Activated T-cell treated with anti-CD3 and anti-CD28 coated beads, Interleukin-2, amount 50 U/mL, for 72 hours (primary cell): ENCODE data around the gene PHF3. TPM values are rescaled to one million over a fixed set of nuclear protein-coding genes. Genes with fewer than 3 reads are reported as not detected.

Experiments
- ATAC-seq, 2 donors: fragments of 150-1000 bp; cut with Tn5 transposase; replicated peaks in 1 of 2; 2 replicates each; pipeline ENCODE4 v1.10.0; 2021; ENCODE audit warnings: moderate library complexity in 2 of 2, mild to moderate bottlenecking in 1 of 2
- DNase-seq, 2 donors: peaks; one replicate each; pipeline ENCODE4 v3.0.0; 2021 to 2022; ENCODE audit warnings: mixed read lengths in 1 of 2
- H3K27ac Mint-ChIP-seq: one replicate; pipeline ENCODE4 v1.8.0; 2022; ENCODE audit warnings: mild to moderate bottlenecking, moderate library complexity, mixed read lengths
- H3K27me3 Mint-ChIP-seq: one replicate; pipeline ENCODE4 v1.8.0; 2022; ENCODE audit warnings: low read depth, mixed read lengths
- H3K36me3 Mint-ChIP-seq, 2 donors: one replicate each; pipeline ENCODE4 v1.8.0; 2022; ENCODE audit warnings: mixed read lengths in 2 of 2, mild to moderate bottlenecking in 1 of 2; ENCODE audit not compliant: insufficient read depth in 2 of 2
- H3K4me1 Mint-ChIP-seq: one replicate; pipeline ENCODE4 v1.8.0; 2022; ENCODE audit warnings: low read depth, mixed read lengths
- H3K4me3 Mint-ChIP-seq, 2 donors: one replicate each; pipeline ENCODE4 v1.8.0; 2022; ENCODE audit warnings: mild to moderate bottlenecking in 2 of 2, mixed read lengths in 2 of 2, moderate library complexity in 2 of 2
- H3K9me3 Mint-ChIP-seq, 2 donors: one replicate each; pipeline ENCODE4 v1.8.0; 2022; ENCODE audit warnings: mixed read lengths in 2 of 2
- total RNA-seq, 2 donors: library from RNA; stranded (reverse); gene quantifications; one replicate each; pipeline ENCODE4 v1.2.3, GENCODE V29; 2022

The PHF3 gene, protein sequence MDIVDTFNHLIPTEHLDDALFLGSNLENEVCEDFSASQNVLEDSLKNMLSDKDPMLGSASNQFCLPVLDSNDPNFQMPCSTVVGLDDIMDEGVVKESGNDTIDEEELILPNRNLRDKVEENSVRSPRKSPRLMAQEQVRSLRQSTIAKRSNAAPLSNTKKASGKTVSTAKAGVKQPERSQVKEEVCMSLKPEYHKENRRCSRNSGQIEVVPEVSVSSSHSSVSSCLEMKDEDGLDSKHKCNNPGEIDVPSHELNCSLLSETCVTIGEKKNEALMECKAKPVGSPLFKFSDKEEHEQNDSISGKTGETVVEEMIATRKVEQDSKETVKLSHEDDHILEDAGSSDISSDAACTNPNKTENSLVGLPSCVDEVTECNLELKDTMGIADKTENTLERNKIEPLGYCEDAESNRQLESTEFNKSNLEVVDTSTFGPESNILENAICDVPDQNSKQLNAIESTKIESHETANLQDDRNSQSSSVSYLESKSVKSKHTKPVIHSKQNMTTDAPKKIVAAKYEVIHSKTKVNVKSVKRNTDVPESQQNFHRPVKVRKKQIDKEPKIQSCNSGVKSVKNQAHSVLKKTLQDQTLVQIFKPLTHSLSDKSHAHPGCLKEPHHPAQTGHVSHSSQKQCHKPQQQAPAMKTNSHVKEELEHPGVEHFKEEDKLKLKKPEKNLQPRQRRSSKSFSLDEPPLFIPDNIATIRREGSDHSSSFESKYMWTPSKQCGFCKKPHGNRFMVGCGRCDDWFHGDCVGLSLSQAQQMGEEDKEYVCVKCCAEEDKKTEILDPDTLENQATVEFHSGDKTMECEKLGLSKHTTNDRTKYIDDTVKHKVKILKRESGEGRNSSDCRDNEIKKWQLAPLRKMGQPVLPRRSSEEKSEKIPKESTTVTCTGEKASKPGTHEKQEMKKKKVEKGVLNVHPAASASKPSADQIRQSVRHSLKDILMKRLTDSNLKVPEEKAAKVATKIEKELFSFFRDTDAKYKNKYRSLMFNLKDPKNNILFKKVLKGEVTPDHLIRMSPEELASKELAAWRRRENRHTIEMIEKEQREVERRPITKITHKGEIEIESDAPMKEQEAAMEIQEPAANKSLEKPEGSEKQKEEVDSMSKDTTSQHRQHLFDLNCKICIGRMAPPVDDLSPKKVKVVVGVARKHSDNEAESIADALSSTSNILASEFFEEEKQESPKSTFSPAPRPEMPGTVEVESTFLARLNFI (N-terminal part only)
- 10 to 100 TPM; 69.7 to 72.6 TPM for total RNA-seq

DNA sequence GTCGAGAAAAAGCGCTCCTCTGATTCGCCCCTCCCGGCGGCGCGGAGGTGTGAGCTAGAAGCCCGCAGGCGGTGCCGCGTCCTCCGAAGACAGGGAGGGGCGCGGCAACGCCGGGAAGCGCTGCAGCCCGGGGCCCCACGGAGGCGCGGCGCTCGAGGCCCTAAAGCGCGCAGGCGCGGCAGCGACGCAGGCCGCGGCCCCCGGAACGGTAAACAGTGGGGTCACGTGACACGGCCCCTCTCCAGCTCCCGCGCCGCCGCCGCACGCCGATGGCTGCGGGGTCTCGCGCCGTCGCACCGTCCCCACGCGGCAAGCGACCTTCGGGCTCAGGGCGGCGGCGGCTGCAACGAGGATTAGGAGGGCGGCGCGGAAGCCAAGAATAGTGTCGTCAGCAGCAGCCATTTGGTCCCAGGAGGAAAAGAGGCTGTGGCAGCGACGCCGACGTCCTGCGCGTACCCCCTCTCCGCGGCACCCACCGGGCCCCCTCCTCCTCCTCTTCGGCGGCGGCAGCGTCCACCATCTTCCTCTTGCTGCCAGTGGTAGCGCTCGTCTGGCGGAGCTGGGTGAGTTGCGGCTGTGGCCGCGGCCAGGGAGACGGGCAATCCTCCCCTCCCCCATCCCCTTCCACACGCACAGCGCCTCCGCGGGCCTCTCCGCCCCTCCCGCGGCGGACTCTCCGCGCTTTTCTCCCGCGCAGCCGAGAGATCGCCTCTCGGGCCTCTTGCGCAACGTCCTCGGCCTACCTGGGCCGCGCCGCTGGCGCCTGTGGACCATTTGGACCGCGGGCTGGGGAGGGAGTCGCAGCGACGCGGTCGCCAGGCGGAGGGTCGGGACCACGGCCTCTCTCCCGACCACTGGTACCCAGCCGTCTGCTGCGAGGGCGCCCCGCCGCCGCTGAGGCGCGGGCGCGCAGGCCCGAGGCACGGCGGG, at the start of gene PHF3:
Gene PHF3 (plus strand): TSS at position 215 of the 930 bp plus-strand sequence. CDS start 10,750 bp downstream, outside the sequence.
- H3K27me3 Mint-ChIP-seq, result no peaks in the 10 kb centered on the region
- H3K4me1 Mint-ChIP-seq, result peaks cover 42% of the 10 kb centered on the region
- ATAC-seq, result peak; percentile 92 to 93
- peak within 1 kb of the TSS; percentile 96 to 98 for H3K4me3 Mint-ChIP-seq
- no peaks in the 10 kb centered on the region for H3K9me3 Mint-ChIP-seq
- peaks cover 4 to 5% of the 10 kb centered on the region in 2 donors for H3K36me3 Mint-ChIP-seq
- peak; percentile 92 to 93 for DNase-seq
- H3K27ac Mint-ChIP-seq, result peak within 1 kb of the TSS; percentile 99

DNA sequence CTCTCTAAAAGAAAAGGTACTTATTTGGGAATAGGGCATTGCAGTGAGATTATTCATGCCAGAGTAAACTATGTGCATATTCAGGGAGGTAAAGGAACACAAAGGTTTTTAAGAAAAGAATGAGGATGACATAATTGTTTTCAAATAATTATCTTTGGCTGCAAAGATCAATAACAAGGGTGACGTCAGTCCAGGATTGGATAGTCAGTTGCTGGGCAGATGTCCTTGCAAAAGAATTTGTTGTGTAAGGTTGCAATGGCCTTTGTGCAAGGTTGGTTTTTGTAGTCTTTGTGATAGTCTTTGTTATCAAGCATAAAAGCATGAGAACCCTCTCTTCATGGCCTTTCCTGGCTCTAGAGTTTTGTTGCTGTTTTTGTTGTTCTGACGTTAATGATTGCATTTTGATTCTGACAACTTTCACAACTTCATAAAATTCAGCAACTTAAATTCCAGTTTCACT, 45.6 kb upstream of the PHF3 start:
- Mint-ChIP-seq H3K27me3 (no peaks in the 10 kb centered on the region), H3K9me3 (no peaks in the 10 kb centered on the region), H3K36me3 (no peaks in the 10 kb centered on the region), H3K4me1 (no peaks in the 10 kb centered on the region), H3K27ac (no peak overlapping the region), H3K4me3 (no peak overlapping the region)
- ATAC-seq (no peak), DNase-seq (no peak)

DNA sequence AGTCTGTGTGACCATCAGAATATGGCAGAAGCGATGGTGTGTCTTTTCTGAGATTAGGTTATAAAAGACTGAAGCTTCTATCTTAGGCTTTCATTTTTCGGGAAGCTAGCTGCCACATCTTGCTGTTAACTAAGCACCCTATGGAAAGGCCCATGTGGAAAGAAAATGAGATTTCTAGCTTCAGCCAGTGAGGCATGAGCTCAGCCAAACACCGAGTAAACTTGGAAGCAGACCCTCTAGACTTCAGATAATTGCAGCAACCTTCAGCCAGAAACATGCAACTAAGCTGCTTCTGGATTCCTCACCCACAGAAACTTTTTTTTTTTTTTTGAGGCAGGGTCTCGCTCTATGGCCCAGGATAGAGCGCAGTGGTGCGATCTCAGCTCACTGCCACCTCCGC, 42.7 kb upstream of the PHF3 start:
- H3K4me3 Mint-ChIP-seq, result no peak overlapping the region
- H3K36me3 Mint-ChIP-seq, result no peaks in the 10 kb centered on the region
- H3K9me3 Mint-ChIP-seq, result no peaks in the 10 kb centered on the region
- DNase-seq (no peak), ATAC-seq (no peak)
- H3K27ac Mint-ChIP-seq, result no peak overlapping the region
- H3K4me1 Mint-ChIP-seq, result no peaks in the 10 kb centered on the region
- no peaks in the 10 kb centered on the region for H3K27me3 Mint-ChIP-seq

DNA sequence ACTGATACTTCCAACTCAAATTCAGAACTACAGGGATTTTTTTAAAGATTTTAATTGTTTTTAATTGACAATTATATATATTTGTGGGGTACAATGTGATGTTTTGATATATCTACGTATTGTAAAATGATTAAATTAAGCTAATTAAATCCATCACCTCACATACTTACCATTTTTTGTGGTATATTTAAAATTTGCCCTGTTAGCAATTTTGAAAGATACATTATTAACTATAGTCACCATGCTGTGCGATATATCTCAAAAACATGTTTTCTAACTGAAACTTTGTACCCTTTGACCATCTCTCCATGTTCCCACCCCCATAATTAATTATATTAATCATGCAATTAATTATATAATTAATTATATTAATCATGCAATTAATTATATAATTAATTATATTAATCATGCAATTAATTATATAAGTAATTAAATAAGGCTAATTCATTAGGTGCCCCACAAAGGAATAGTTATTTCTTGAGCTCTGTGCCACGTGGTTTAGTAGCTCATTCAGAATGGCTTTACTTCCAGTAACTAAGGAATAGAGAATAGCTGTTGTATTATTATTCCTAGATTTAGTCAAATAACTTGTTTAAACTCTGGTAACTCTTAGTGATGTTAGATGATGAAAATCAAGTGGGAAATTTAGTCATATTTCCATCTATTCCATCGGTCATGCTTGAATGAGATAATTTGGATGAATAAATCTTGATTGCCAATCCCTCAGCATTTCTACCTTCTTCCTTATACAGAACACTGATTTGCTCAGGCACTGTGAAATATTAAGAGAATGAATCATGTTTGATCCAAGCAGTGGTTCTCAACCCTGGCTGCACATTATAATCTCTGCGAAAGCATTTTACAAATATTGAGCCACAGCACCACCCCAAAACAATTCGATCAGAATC, 38.2 kb upstream of the PHF3 start:
- DNase-seq, result no peak
- Mint-ChIP-seq H3K4me1 (peaks cover 6% of the 10 kb centered on the region), H3K27me3 (no peaks in the 10 kb centered on the region), H3K36me3 (no peaks in the 10 kb centered on the region), H3K4me3 (peak overlapping the region; percentile 83 to 97), H3K9me3 (no peaks in the 10 kb centered on the region), H3K27ac (no peak overlapping the region)
- no peak for ATAC-seq

DNA sequence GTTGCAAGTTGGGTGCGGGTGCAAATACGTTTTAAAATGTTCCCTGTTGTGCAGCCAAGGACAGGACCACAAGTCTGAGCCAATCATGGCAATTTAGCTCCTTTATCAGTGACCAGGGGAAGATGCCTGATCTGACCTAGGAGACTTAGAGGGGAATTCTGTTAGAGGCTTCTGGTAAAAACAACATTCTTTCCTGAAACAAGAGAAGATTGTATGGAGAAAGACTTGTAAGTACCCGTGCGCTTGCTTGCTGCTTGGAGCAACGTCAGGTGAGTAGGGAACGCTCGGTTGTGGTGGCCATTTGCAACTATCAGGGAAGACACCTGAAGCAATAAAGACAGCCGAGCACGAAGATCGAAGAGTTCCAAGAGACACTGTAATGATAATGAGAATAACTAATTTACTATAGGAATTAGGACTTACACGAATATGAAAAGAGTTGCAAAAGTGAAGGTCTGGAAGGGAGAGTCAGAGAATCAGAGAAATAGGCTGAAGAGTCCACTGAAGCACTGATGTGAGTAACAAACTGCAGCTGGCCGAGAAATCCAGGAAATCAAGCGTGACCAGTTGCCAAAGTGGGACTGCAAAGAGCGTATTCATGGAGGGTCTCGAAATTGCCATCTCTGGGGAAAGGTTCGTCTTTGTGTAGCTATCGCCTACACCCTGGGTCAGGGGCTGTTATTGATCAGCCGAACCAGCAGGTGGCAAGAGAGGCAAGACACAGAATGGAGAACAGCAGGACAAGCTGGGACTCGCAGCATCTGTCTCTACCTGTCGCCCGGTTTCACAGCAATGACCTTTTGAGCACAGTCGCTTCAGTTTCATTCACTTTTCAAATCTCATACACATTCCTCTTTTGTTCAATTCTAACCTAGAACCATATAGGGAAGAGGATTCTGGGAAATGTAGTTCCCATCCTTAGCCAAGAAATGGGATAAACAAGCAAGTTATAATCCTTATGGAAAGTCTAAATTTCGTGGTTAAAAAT, 37.3 kb upstream of the PHF3 start:
- peak overlapping the region; percentile 83 to 97 for H3K4me3 Mint-ChIP-seq
- H3K27ac Mint-ChIP-seq, result peak overlapping the region; percentile 68
- H3K36me3 Mint-ChIP-seq, result no peaks in the 10 kb centered on the region
- no peaks in the 10 kb centered on the region for H3K27me3 Mint-ChIP-seq
- DNase-seq (peak; percentile 76 to 81), ATAC-seq (peak; percentile 100)
- peaks cover 6% of the 10 kb centered on the region for H3K4me1 Mint-ChIP-seq
- no peaks in the 10 kb centered on the region for H3K9me3 Mint-ChIP-seq

DNA sequence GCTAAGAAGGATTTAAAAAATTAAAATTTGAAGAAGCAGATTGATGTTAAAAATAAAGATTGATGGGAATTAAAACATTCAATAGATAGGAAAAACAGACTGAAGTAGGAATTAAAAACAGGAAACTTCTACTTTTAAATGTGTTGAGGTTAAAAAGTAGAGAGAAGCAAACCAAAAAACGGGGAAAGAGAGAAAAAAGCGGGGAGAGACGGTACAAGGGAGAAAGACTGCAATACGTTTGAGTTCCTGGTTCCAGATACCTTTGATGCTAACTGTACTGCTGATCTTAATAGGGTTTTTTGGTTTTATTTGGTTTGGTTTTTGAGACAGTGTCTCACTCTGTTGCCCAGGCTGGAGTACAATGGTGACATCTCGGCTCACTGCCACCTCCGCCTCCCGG, 36.4 kb upstream of the PHF3 start:
- ATAC-seq (no peak), DNase-seq (no peak)
- Mint-ChIP-seq H3K27ac (peak overlapping the region; percentile 12), H3K27me3 (no peaks in the 10 kb centered on the region), H3K36me3 (no peaks in the 10 kb centered on the region), H3K9me3 (no peaks in the 10 kb centered on the region), H3K4me3 (peak overlapping the region; percentile 83 to 97), H3K4me1 (peaks cover 6% of the 10 kb centered on the region)

DNA sequence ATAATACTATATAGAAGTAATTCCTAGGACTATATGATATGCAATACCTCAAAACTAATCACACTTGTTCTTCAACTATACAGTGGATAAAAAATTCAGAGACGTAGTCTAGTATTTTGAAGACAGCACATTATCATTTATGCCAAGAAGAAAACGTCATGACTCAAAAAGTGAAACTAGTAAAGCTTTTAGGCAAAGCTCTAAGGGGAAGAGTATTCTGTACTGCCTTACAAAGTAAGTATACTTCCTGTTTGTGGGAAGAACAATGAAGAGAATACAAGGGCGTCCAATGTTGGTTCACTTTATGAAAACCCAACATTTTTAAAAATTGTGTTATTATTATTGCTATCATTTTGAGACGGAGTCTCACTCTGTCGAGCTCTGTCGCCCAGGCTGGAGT, 35.5 kb upstream of the PHF3 start:
- Mint-ChIP-seq H3K27me3 (no peaks in the 10 kb centered on the region), H3K4me1 (peaks cover 6% of the 10 kb centered on the region), H3K27ac (no peak overlapping the region), H3K9me3 (no peaks in the 10 kb centered on the region), H3K4me3 (no peak overlapping the region), H3K36me3 (no peaks in the 10 kb centered on the region)
- ATAC-seq (no peak), DNase-seq (no peak)

DNA sequence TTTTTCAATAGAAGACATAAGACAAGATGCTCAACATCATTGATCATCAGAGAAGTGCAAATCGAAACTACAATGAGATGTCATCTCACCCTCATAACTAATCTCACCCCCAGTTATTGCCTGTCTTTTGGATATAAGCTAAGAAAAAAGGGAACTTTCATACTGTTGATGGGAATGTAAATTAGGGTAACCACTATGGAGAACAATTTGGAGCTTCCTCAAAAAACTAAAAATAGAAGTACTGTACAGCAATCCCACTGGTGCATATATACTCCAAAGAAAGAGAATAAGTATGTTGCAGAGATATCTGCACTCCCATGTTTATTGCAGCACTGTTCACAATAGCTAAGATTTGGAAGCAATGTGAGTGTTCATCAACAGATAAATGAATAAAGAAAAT, 26.4 kb upstream of the PHF3 start:
- H3K4me1 Mint-ChIP-seq, result no peaks in the 10 kb centered on the region
- no peak overlapping the region for H3K27ac Mint-ChIP-seq
- no peaks in the 10 kb centered on the region for H3K36me3 Mint-ChIP-seq
- DNase-seq (no peak), ATAC-seq (no peak)
- no peak overlapping the region for H3K4me3 Mint-ChIP-seq
- H3K27me3 Mint-ChIP-seq, result no peaks in the 10 kb centered on the region
- H3K9me3 Mint-ChIP-seq, result no peaks in the 10 kb centered on the region

DNA sequence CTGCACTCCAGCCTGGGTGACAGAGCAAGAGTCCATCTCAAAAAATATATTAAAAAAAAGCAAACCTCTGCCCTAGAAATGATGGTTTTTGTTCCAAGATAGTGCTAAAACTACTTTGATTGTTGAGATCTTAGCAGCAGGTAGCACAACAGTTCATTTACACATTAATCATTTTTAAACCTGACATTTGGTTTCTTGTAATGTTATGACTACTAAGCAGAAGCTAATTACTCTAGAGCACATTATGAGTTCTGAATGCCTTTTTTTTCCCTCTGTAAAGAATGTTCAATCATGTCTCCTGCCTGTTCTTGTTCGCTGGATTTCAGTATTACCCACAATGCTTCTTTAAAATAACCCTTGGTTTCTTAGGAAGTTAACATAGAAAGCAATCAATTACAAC, 24.7 kb upstream of the PHF3 start:
- no peaks in the 10 kb centered on the region for H3K36me3 Mint-ChIP-seq
- H3K9me3 Mint-ChIP-seq, result no peaks in the 10 kb centered on the region

DNA sequence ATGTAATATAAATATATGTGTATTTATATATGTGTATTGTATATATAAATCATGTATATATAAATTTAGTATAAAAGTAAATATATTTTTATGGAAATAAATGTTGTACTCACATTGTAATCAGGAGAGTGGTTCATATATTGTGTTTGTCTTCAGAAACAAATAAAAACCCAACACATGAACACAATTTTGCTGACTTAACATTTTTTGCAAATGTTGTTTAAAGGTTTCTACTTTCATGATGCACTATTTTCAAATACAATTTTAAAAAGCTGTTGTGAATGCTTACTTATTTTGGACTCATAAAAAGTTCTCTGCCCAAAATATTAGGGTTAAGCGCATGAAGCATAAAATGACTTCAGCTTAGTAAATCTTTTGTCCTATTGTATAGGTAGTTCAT, 24.0 kb upstream of the PHF3 start:
- H3K27me3 Mint-ChIP-seq, result peaks cover 4% of the 10 kb centered on the region
- H3K27ac Mint-ChIP-seq, result no peak overlapping the region
- no peak overlapping the region for H3K4me3 Mint-ChIP-seq
- H3K4me1 Mint-ChIP-seq, result no peaks in the 10 kb centered on the region
- ATAC-seq (no peak), DNase-seq (no peak)
- H3K36me3 Mint-ChIP-seq, result no peaks in the 10 kb centered on the region
- no peaks in the 10 kb centered on the region for H3K9me3 Mint-ChIP-seq

More for the DNA sequence above, 24.7 kb upstream of the PHF3 start:
- no peaks in the 10 kb centered on the region for H3K4me1 Mint-ChIP-seq
- no peak for DNase-seq
- H3K4me3 Mint-ChIP-seq, result no peak overlapping the region
- ATAC-seq, result no peak
- H3K27me3 Mint-ChIP-seq, result no peaks in the 10 kb centered on the region
- H3K27ac Mint-ChIP-seq, result no peak overlapping the region
